HepG2 (cell line): ENCODE measurements around the gene FIBP. TPM values are rescaled to one million over a fixed set of nuclear protein-coding genes. Genes with fewer than 3 reads are reported as not detected.

Experiments used
- ATAC-seq: fragments of 200-7000 bp; cut with Tn5 transposase; 3 replicates; pipeline ENCODE4 v1.9.1; 2020; ENCODE audit warnings: mild to moderate bottlenecking, moderate library complexity
- BruUV-seq: library from RNA; stranded (reverse); fragments of 400-500 nt; replicated peaks from 2 replicates; lab custom pipeline; 2021; lab: Mats Ljungman, UMichigan
- CTCF ChIA-PET: fragments of 300-600 bp; formaldehyde crosslinking; extraction: SDS; loops from one replicate; lab custom pipeline; 2021; ENCODE audit warnings: low total read pairs, inconsistent platforms, low intra/inter-chr PET ratio; lab: Yijun Ruan, JAX
- POLR2A ChIA-PET: fragments of 350-600 bp; sonication (Branson Sonifier 250); formaldehyde crosslinking; loops from one replicate; lab custom pipeline; 2020; ENCODE audit warnings: antibody characterized with exemption, inconsistent platforms; lab: Yijun Ruan, JAX
- DNase-seq: peaks from one replicate; pipeline ENCODE4 v3.0.0-alpha.2; 2015; ENCODE audit warnings: low spot score
- FAIRE-seq: peaks from 3 replicates; lab custom pipeline; 2011; peaks lifted over from hg19 to GRCh38; lab: Jason Lieb, UNC
- H2AFZ ChIP-seq: one replicate; pipeline ENCODE4 v1.6.1; 2011; ENCODE audit warnings: low read length, inconsistent platforms
- H3K27ac ChIP-seq: fragments of 300-600 bp; 3 replicates; pipeline ENCODE4 v1.8.0; 2011; ENCODE audit warnings: mixed run types, mild to moderate bottlenecking, mixed read lengths, low read length, inconsistent platforms; ENCODE audit not compliant: insufficient read depth; ENCODE audit errors: extremely low read length
- H3K27me3 ChIP-seq, 2 experiments: fragments of 200-600 bp in 1 of 2; 2 replicates in 1 of 2; 3 replicates in 1 of 2; pipeline versions ENCODE4 v1.6.0 to v1.8.0; 2011; ENCODE audit warnings: low read length in 2 of 2, mild to moderate bottlenecking in 2 of 2, moderate library complexity in 2 of 2, inconsistent platforms in 1 of 2; ENCODE audit not compliant: insufficient read depth in 2 of 2, control insufficient read depth in 1 of 2
- H3K36me3 ChIP-seq, 2 experiments: fragments of 200-600 bp in 1 of 2; replicated peaks in 1 of 2; 2 replicates in 1 of 2; 3 replicates in 1 of 2; pipeline versions ENCODE4 v1.5.1 to v1.8.0; 2011; ENCODE audit warnings: low read length in 2 of 2, inconsistent platforms in 1 of 2; ENCODE audit not compliant: insufficient read depth in 2 of 2, control insufficient read depth in 1 of 2
- H3K4me1 ChIP-seq: 2 replicates; pipeline ENCODE4 v1.5.1; 2012; ENCODE audit warnings: low read length, inconsistent platforms; ENCODE audit not compliant: insufficient read depth
- H3K4me2 ChIP-seq: 2 replicates; pipeline ENCODE4 v1.6.0; 2011; ENCODE audit warnings: low read depth, low read length, inconsistent platforms
- H3K4me3 ChIP-seq, 3 experiments: fragments of 200-600 bp in 1 of 3; sonication (generic), shearing (Covaris generic) in 1 of 3; replicated peaks in 1 of 3; 2 replicates each; pipeline ENCODE4 v1.5.1; 2011 to 2016; ENCODE audit warnings: low read length in 3 of 3, inconsistent platforms in 2 of 3, low read depth in 2 of 3, mild to moderate bottlenecking in 2 of 3, control low read depth in 1 of 3, mixed read lengths in 1 of 3; ENCODE audit not compliant: insufficient read depth in 1 of 3
- H3K79me2 ChIP-seq: one replicate; pipeline ENCODE4 v1.6.1; 2011; ENCODE audit warnings: low read length, inconsistent platforms; ENCODE audit not compliant: insufficient read depth
- H3K9ac ChIP-seq: 2 replicates; pipeline ENCODE4 v1.6.0; 2011; ENCODE audit warnings: mild to moderate bottlenecking, low read depth, low read length, inconsistent platforms; ENCODE audit not compliant: insufficient read depth
- H3K9me3 ChIP-seq: 2 replicates; pipeline ENCODE4 v1.5.1; 2012; ENCODE audit warnings: mild to moderate bottlenecking, low read length
- H4K20me1 ChIP-seq: 2 replicates; pipeline ENCODE4 v1.6.0; 2011; ENCODE audit warnings: inconsistent platforms, mild to moderate bottlenecking, low read length, moderate library complexity; ENCODE audit not compliant: insufficient read depth
- CBX1 ChIP-seq: IDR thresholded peaks from one replicate; pipeline ENCODE4 v1.6.1; 2016; ENCODE audit warnings: antibody characterized with exemption, low read depth
- IRF9 ChIP-seq: sonication (generic); formaldehyde crosslinking; IDR thresholded peaks from 2 replicates; pipeline ENCODE4 v1.8.0; 2022; ENCODE audit warnings: missing genetic modification reagents, mild to moderate bottlenecking, borderline replicate concordance
- NR2C2 ChIP-seq: sonication (generic); formaldehyde crosslinking; IDR thresholded peaks from 2 replicates; pipeline ENCODE4 v1.4.0; 2020; ENCODE audit warnings: missing genetic modification reagents, mild to moderate bottlenecking, moderate library complexity, borderline replicate concordance
- PITX1 ChIP-seq: sonication (generic); formaldehyde crosslinking; IDR thresholded peaks from 2 replicates; pipeline ENCODE4 v1.5.1; 2020; ENCODE audit warnings: mild to moderate bottlenecking, missing genetic modification reagents
- RORA ChIP-seq: sonication (generic); formaldehyde crosslinking; IDR thresholded peaks from 2 replicates; pipeline ENCODE4 v1.5.0; 2020; ENCODE audit warnings: mild to moderate bottlenecking, missing genetic modification reagents, moderate library complexity
- SIN3A ChIP-seq: IDR thresholded peaks from 2 replicates; pipeline ENCODE4 v1.6.1; 2011; ENCODE audit warnings: low read depth, mild to moderate bottlenecking, control low read depth, low read length, borderline replicate concordance
- SRF ChIP-seq: IDR thresholded peaks from 2 replicates; pipeline ENCODE4 v1.6.1; 2011; ENCODE audit warnings: mild to moderate bottlenecking, low read depth, low read length, moderate library complexity
- STAT6 ChIP-seq: sonication (generic); formaldehyde crosslinking; IDR thresholded peaks from 2 replicates; pipeline ENCODE4 v1.4.0; 2020; ENCODE audit warnings: missing genetic modification reagents, mild to moderate bottlenecking, borderline replicate concordance
- TBX2 ChIP-seq: sonication (generic); formaldehyde crosslinking; IDR thresholded peaks from 2 replicates; pipeline ENCODE4 v1.5.0; 2020; ENCODE audit warnings: missing genetic modification reagents, mild to moderate bottlenecking, borderline replicate concordance
- THAP7 ChIP-seq: sonication (generic); formaldehyde crosslinking; IDR thresholded peaks from 2 replicates; pipeline ENCODE4 v1.8.1; 2023; ENCODE audit warnings: mild to moderate bottlenecking, missing genetic modification reagents
- ZKSCAN5 ChIP-seq: sonication (generic); formaldehyde crosslinking; IDR thresholded peaks from 2 replicates; pipeline ENCODE4 v1.5.1; 2020; ENCODE audit warnings: mild to moderate bottlenecking, missing genetic modification reagents
- ZNF205 ChIP-seq: IDR thresholded peaks from 2 replicates; pipeline ENCODE4 v1.6.1; 2018; ENCODE audit warnings: missing biosample characterization, missing genetic modification reagents
- ZNF331 ChIP-seq: sonication (generic); formaldehyde crosslinking; IDR thresholded peaks from 2 replicates; pipeline ENCODE4 v1.4.0; 2020; ENCODE audit warnings: missing genetic modification reagents
- ZNF558 ChIP-seq: sonication (generic); formaldehyde crosslinking; IDR thresholded peaks from 2 replicates; pipeline ENCODE4 v1.9.0; 2022; ENCODE audit warnings: mild to moderate bottlenecking, missing genetic modification reagents, borderline replicate concordance
- WGBS: methylation state at CpG from one replicate; pipeline ENCODE4 v1.1.6; 2017; ENCODE audit warnings: low lambda C conversion rate; 5-methylcytosine and 5-hydroxymethylcytosine counted together
- in situ Hi-C: cut with HindIII; loops from 2 replicates; pipeline ENCODE4 v1.10.0; 2017; ENCODE audit warnings: low pct_unique_long_range_greater_than_20kb; ENCODE audit not compliant: extremely low pct_ligation_motif_present
- intact Hi-C: fragments of 100-400 bp; cut with micrococcal nuclease; formaldehyde crosslinking; loops from one replicate; pipeline ENCODE4 v1.10.0; 2022; ENCODE audit not compliant: unreplicated experiment
- polyA plus RNA-seq, 8 experiments: library from polyadenylated mRNA; depleted of rRNA in 3 of 8; stranded (reverse) in 7 of 8; unstranded in 1 of 8; fragments of >200 nt; fragmentation: Illumina TruSeq in 4 of 8; extraction: Trizol in 4 of 8; gene quantifications; 2 replicates each; pipeline versions ENCODE4 v1.2.1 to v1.2.3, GENCODE V29; 2011 to 2016; ENCODE audit warnings: low read depth in 4 of 8, missing spikeins in 1 of 8, mixed read lengths in 1 of 8; ENCODE audit not compliant: insufficient read depth in 1 of 8
- total RNA-seq, 5 experiments: library from RNA; depleted of rRNA; stranded (reverse); fragments of >200 nt; fragmentation: Illumina TruSeq; extraction: Trizol; gene quantifications; 2 replicates each; pipeline ENCODE4 v1.2.3, GENCODE V29; 2016; ENCODE audit warnings: low read depth in 1 of 5
- TF ChIP-seq, protein P1 (sequence below): sonication (generic); formaldehyde crosslinking; IDR thresholded peaks from 2 replicates; pipeline ENCODE4 v1.8.0; 2023; ENCODE audit warnings: mild to moderate bottlenecking, missing genetic modification reagents
- TF ChIP-seq, protein P2 (sequence below): IDR thresholded peaks from 2 replicates; pipeline ENCODE4 v1.6.1; 2016; ENCODE audit warnings: missing genetic modification reagents, missing compliant biosample characterization

The FIBP gene
- total and polyA plus RNA-seq, 2 of the 13 experiments (the other 11 are each of a cell fraction or from before 2014, with no cell fraction given) = 42.9 to 62.1 TPM

GRCh38 chr11:65911682-65912568 lies 23.7 kb upstream of the FIBP start:
- Histone ChIP-seq H3K9me3 (no peaks in the 10 kb centered on the region), H3K4me2 (peak overlapping the region; percentile 50), H4K20me1 (no peaks in the 10 kb centered on the region), H3K4me1 (peaks cover 60% of the 10 kb centered on the region), H3K4me3 (peak overlapping the region in 1 of 3 experiments; percentile 21; a peak in 1 of 6 replicates), H3K36me3 (no peaks in the 10 kb centered on the region), H2AFZ (no peak overlapping the region), H3K79me2 (no peaks in the 10 kb centered on the region), H3K27me3 (peaks cover 0 to 3% of the 10 kb centered on the region in 2 experiments; a peak in 1 of 5 replicates), H3K9ac (no peak overlapping the region; the same call in 1 of the 2 replicates), H3K27ac (no peak overlapping the region)
- ChIA-PET CTCF (no interaction called here), POLR2A (interaction anchor here (0.8 to 2.4 kb wide), 3 partner anchors 13 to 295 kb away, joined by 3 to 21 read pairs (median 9); partner anchors contain the start of genes CCDC85B, FIBP and FOSL1)
- DNase-seq (no peak), ATAC-seq (peak; percentile 31), FAIRE-seq (no peak)
- BruUV-seq = no TSS peak
- in situ Hi-C loops = no loop called here
- intact Hi-C loops = no loop called here
- 6% methylated on average over 5 of the region's 14 CpGs for WGBS
- TF ChIP-seq SIN3A = no peak
- TF ChIP-seq ZNF205 (CRISPR knock-in tag) = no peak
- TF ChIP-seq RORA (CRISPR knock-in tag) = no peak
- no peak for TF ChIP-seq ZNF331 (CRISPR knock-in tag)
- TF ChIP-seq TBX2 (CRISPR knock-in tag) = no peak
- TF ChIP-seq ZNF558 (CRISPR knock-in tag) = no peak
- TF ChIP-seq THAP7 = 0 out of 2 replicates have a peak, but pooled peaks have one; percentile 34
- no peak for TF ChIP-seq IRF9 (CRISPR knock-in tag)
- TF ChIP-seq, protein P1, sequence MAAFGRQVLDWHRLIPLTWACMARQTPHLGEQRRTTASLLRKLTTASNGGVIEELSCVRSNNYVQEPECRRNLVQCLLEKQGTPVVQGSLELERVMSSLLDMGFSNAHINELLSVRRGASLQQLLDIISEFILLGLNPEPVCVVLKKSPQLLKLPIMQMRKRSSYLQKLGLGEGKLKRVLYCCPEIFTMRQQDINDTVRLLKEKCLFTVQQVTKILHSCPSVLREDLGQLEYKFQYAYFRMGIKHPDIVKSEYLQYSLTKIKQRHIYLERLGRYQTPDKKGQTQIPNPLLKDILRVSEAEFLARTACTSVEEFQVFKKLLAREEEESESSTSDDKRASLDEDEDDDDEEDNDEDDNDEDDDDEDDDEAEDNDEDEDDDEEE (CRISPR knock-in tag) = no peak
- TF ChIP-seq, protein P2, sequence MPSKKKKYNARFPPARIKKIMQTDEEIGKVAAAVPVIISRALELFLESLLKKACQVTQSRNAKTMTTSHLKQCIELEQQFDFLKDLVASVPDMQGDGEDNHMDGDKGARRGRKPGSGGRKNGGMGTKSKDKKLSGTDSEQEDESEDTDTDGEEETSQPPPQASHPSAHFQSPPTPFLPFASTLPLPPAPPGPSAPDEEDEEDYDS (CRISPR knock-in tag) = no peak
- no peak for TF ChIP-seq STAT6
- no peak for TF ChIP-seq NR2C2 (CRISPR knock-in tag)
- no peak for TF ChIP-seq CBX1
- no peak for TF ChIP-seq PITX1 (CRISPR knock-in tag)
- TF ChIP-seq SRF = no peak
- TF ChIP-seq ZKSCAN5 = no peak
